T follicular helper cell (primary cell): Measurements from ENCODE around the gene PTGER2.

Experiments used
- DNase-seq: peaks from one replicate; pipeline ENCODE4 v3.0.0-alpha.2; 2020; ENCODE audit warnings: low read depth

The PTGER2 gene

GRCh38 chr14:52339262-52339661, 25.1 kb downstream of the PTGER2 start:
- DNase-seq, result no peak

GRCh38 chr14:52342849-52343596, 28.9 kb downstream of the PTGER2 start:
- DNase-seq, result no peak

GRCh38 chr14:52346778-52347177, 32.7 kb downstream of the PTGER2 start:
- no peak for DNase-seq

GRCh38 chr14:52348279-52348678, 34.2 kb downstream of the PTGER2 start:
- DNase-seq, result no peak

GRCh38 chr14:52348776-52349175, 34.7 kb downstream of the PTGER2 start:
- DNase-seq, result no peak

GRCh38 chr14:52349731-52350130, 35.6 kb downstream of the PTGER2 start:
- no peak for DNase-seq

- DNase-seq, result no peak
These were observed 36.3 kb downstream of the PTGER2 start for GRCh38 chr14:52350445-52350844.

- DNase-seq, result no peak
These were observed 37.3 kb downstream of the PTGER2 start for GRCh38 chr14:52351233-52352060.

GRCh38 chr14:52352061-52352491, 38.0 kb downstream of the PTGER2 start:
- DNase-seq, result no peak

- DNase-seq, result no peak
These were observed 38.5 kb downstream of the PTGER2 start for GRCh38 chr14:52352569-52352968.

- DNase-seq, result no peak
These were observed 40.1 kb downstream of the PTGER2 start for GRCh38 chr14:52354242-52354641.

GRCh38 chr14:52355016-52355431, 40.9 kb downstream of the PTGER2 start:
- no peak for DNase-seq

GRCh38 chr14:52355526-52355925, 41.4 kb downstream of the PTGER2 start:
- no peak for DNase-seq

GRCh38 chr14:52356025-52356424, 41.9 kb downstream of the PTGER2 start:
- no peak for DNase-seq

GRCh38 chr14:52360831-52361230, 46.7 kb downstream of the PTGER2 start:
- DNase-seq, result no peak

GRCh38 chr14:52363041-52363704, 49.1 kb downstream of the PTGER2 start:
- DNase-seq, result no peak

GRCh38 chr14:52363961-52364360, 49.8 kb downstream of the PTGER2 start:
- DNase-seq, result no peak

- DNase-seq, result no peak
These were observed 51.0 kb downstream of the PTGER2 start for GRCh38 chr14:52365071-52365470.

GRCh38 chr14:52366796-52367315, 52.7 kb downstream of the PTGER2 start:
- no peak for DNase-seq

- no peak for DNase-seq
These were observed 55.2 kb downstream of the PTGER2 start for GRCh38 chr14:52369305-52369801.

- DNase-seq, result no peak
These were observed 56.4 kb downstream of the PTGER2 start for GRCh38 chr14:52370406-52370935.

- DNase-seq, result no peak
These were observed 63.8 kb downstream of the PTGER2 start for GRCh38 chr14:52377940-52378339.
